SK-N-SH treated with all-trans-retinoic acid at 6 μM for 48 hours (cell line): ENCODE results near the gene DSCAM.

Source experiments
- ATAC-seq: fragments of 200-7000 bp; cut with Tn5 transposase; 3 replicates; pipeline ENCODE4 v1.9.1; 2020; ENCODE audit warnings: mild to moderate bottlenecking, moderate library complexity
- ARNTL ChIP-seq: fragments of 450-650 bp; formaldehyde crosslinking; IDR thresholded peaks from 2 replicates; pipeline ENCODE4 v1.5.0; 2020; ENCODE audit warnings: low read depth, mild to moderate bottlenecking, moderate library complexity, borderline replicate concordance
- BACH2 ChIP-seq: fragments of 250-450 bp; sonication (Bioruptor Pico); IDR thresholded peaks from 2 replicates; pipeline ENCODE4 v1.9.0; 2021; ENCODE audit warnings: mild to moderate bottlenecking, borderline replicate concordance
- ESRRG ChIP-seq: fragments of 250-450 bp; sonication (Bioruptor Pico); IDR thresholded peaks from 2 replicates; pipeline ENCODE4 v1.6.1; 2021; ENCODE audit warnings: mild to moderate bottlenecking
- GLIS3 ChIP-seq: fragments of 250-450 bp; sonication (Bioruptor Pico); IDR thresholded peaks from 2 replicates; pipeline ENCODE4 v1.5.0; 2020; ENCODE audit warnings: mild to moderate bottlenecking, moderate library complexity
- ISL1 ChIP-seq: fragments of 250-450 bp; sonication (Bioruptor Pico); IDR thresholded peaks from 2 replicates; pipeline ENCODE4 v2.1.2; 2022; ENCODE audit warnings: mild to moderate bottlenecking, moderate library complexity
- OSR1 ChIP-seq: fragments of 250-450 bp; sonication (Bioruptor Pico); IDR thresholded peaks from 2 replicates; pipeline ENCODE4 v1.8.0; 2022; ENCODE audit warnings: moderate library complexity, mild to moderate bottlenecking, inconsistent platforms
- PPARA ChIP-seq: fragments of 250-450 bp; sonication (Bioruptor Pico); IDR thresholded peaks from 2 replicates; pipeline ENCODE4 v1.5.0; 2020; ENCODE audit warnings: mild to moderate bottlenecking, borderline replicate concordance
- SNAI2 ChIP-seq: fragments of 250-450 bp; sonication (Bioruptor Pico); IDR thresholded peaks from 2 replicates; pipeline ENCODE4 v1.5.0; 2020; ENCODE audit warnings: mild to moderate bottlenecking, moderate library complexity
- TOX ChIP-seq: fragments of 250-450 bp; sonication (Bioruptor Pico); IDR thresholded peaks from 2 replicates; pipeline ENCODE4 v1.8.0; 2021; ENCODE audit warnings: mild to moderate bottlenecking, moderate library complexity, borderline replicate concordance
- ZC3H10 ChIP-seq: fragments of 250-450 bp; sonication (Bioruptor Pico); IDR thresholded peaks from 2 replicates; pipeline ENCODE4 v1.5.1; 2021; ENCODE audit warnings: mild to moderate bottlenecking, moderate library complexity
- ZFP3 ChIP-seq: fragments of 250-450 bp; sonication (Bioruptor Pico); IDR thresholded peaks from 2 replicates; pipeline ENCODE4 v1.5.0; 2020; ENCODE audit warnings: mild to moderate bottlenecking, moderate library complexity
- ZFP30 ChIP-seq: fragments of 450-650 bp; formaldehyde crosslinking; IDR thresholded peaks from 2 replicates; pipeline ENCODE4 v1.5.0; 2022; ENCODE audit warnings: mild to moderate bottlenecking, moderate library complexity
- ZNF565 ChIP-seq: fragments of 450-650 bp; formaldehyde crosslinking; conservative IDR thresholded peaks from 2 replicates; pipeline ENCODE4 v1.5.0; 2020; ENCODE audit warnings: low read depth, mild to moderate bottlenecking, moderate library complexity
- ZNF70 ChIP-seq: fragments of 450-650 bp; formaldehyde crosslinking; IDR thresholded peaks from 2 replicates; pipeline ENCODE4 v1.5.0; 2020; ENCODE audit warnings: mild to moderate bottlenecking, moderate library complexity
- ZNF8 ChIP-seq: fragments of 450-650 bp; formaldehyde crosslinking; IDR thresholded peaks from 2 replicates; pipeline ENCODE4 v1.5.0; 2020; ENCODE audit warnings: mild to moderate bottlenecking, moderate library complexity
- TF ChIP-seq, protein P1 (sequence below): fragments of 250-450 bp; sonication (Bioruptor Pico); IDR thresholded peaks from 2 replicates; pipeline ENCODE4 v1.8.0; 2021; ENCODE audit warnings: low read depth, mild to moderate bottlenecking, moderate library complexity, borderline replicate concordance
- TF ChIP-seq, protein P2 (sequence below): fragments of 250-450 bp; sonication (Bioruptor Pico); IDR thresholded peaks from 2 replicates; pipeline ENCODE4 v1.5.1; 2020; ENCODE audit warnings: low read depth, mild to moderate bottlenecking, moderate library complexity
- TF ChIP-seq, protein P3 (sequence below): fragments of 250-450 bp; sonication (Bioruptor Pico); IDR thresholded peaks from 2 replicates; pipeline ENCODE4 v1.5.1; 2021; ENCODE audit warnings: mild to moderate bottlenecking, moderate library complexity
- TF ChIP-seq, protein P4 (sequence below): fragments of 250-450 bp; sonication (Bioruptor Pico); IDR thresholded peaks from 2 replicates; pipeline ENCODE4 v1.5.0; 2020; ENCODE audit warnings: mild to moderate bottlenecking, moderate library complexity
- TF ChIP-seq, protein P5 (sequence below): fragments of 250-450 bp; sonication (Bioruptor Pico); IDR thresholded peaks from 2 replicates; pipeline ENCODE4 v1.8.0; 2020; ENCODE audit warnings: mild to moderate bottlenecking, moderate library complexity, borderline replicate concordance

Gene DSCAM

DNA sequence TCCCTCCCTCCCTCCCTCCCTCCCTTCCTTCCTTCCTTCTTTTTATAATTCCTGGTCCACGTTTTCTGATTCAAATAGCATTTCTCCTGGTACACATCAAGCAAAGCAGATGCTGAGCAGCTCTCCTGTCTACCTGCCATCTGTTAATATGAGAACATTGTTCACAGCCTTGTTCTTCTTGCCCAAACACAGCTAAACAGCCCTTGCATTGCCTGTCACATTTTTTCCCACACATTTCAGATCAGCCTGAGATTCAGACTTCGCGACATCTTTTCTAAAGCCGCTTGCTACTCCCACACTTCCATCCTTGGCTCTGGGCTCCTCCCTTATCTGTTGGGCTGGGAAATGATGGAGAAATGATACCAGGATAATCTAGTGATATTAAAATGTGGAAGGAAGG, 779.2 kb downstream of the DSCAM start:
- TF ChIP-seq OSR1 (CRISPR knock-in tag) (no peak), ZFP30 (CRISPR knock-in tag) (no peak), ZC3H10 (CRISPR knock-in tag) (no peak), ARNTL (CRISPR knock-in tag) (no peak), PPARA (no peak), ZFP3 (CRISPR knock-in tag) (no peak), SNAI2 (CRISPR knock-in tag) (no peak), BACH2 (no peak), ESRRG (CRISPR knock-in tag) (no peak), TOX (CRISPR knock-in tag) (no peak), ZNF8 (no peak), GLIS3 (CRISPR knock-in tag) (no peak), ZNF70 (CRISPR knock-in tag) (no peak)
- TF ChIP-seq, protein P1, sequence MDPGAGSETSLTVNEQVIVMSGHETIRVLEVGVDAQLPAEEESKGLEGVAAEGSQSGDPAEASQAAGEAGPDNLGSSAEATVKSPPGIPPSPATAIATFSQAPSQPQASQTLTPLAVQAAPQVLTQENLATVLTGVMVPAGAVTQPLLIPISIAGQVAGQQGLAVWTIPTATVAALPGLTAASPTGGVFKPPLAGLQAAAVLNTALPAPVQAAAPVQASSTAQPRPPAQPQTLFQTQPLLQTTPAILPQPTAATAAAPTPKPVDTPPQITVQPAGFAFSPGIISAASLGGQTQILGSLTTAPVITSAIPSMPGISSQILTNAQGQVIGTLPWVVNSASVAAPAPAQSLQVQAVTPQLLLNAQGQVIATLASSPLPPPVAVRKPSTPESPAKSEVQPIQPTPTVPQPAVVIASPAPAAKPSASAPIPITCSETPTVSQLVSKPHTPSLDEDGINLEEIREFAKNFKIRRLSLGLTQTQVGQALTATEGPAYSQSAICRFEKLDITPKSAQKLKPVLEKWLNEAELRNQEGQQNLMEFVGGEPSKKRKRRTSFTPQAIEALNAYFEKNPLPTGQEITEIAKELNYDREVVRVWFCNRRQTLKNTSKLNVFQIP (CRISPR knock-in tag): no peak
- TF ChIP-seq, protein P2, sequence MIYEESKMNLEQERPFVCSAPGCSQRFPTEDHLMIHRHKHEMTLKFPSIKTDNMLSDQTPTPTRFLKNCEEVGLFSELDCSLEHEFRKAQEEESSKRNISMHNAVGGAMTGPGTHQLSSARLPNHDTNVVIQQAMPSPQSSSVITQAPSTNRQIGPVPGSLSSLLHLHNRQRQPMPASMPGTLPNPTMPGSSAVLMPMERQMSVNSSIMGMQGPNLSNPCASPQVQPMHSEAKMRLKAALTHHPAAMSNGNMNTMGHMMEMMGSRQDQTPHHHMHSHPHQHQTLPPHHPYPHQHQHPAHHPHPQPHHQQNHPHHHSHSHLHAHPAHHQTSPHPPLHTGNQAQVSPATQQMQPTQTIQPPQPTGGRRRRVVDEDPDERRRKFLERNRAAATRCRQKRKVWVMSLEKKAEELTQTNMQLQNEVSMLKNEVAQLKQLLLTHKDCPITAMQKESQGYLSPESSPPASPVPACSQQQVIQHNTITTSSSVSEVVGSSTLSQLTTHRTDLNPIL: no peak
- TF ChIP-seq, protein P3, sequence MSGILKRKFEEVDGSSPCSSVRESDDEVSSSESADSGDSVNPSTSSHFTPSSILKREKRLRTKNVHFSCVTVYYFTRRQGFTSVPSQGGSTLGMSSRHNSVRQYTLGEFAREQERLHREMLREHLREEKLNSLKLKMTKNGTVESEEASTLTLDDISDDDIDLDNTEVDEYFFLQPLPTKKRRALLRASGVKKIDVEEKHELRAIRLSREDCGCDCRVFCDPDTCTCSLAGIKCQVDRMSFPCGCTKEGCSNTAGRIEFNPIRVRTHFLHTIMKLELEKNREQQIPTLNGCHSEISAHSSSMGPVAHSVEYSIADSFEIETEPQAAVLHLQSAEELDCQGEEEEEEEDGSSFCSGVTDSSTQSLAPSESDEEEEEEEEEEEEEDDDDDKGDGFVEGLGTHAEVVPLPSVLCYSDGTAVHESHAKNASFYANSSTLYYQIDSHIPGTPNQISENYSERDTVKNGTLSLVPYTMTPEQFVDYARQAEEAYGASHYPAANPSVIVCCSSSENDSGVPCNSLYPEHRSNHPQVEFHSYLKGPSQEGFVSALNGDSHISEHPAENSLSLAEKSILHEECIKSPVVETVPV (CRISPR knock-in tag): no peak
- TF ChIP-seq, all 23 proteins: peak for 0
- ATAC-seq: no peak

DNA sequence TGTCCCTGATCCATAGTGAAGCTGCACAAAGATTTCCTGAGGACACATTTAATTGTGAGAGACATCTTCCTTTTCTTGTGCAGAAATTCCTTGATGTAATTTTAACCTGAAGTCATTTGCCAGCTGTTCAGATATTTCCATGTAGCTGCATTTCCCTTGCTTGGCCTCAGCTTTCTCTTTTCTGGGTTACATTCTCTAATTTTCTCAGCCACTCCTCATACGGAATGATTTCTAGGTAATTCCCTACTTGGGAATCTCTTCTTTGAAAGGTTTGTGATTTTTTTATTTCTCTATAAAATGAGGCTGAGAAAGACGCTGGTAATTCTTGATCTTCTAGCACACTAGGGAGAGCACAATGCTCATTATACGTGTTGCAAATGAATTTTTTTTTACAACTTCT, 780.7 kb downstream of the DSCAM start:
- TF ChIP-seq, protein P4, sequence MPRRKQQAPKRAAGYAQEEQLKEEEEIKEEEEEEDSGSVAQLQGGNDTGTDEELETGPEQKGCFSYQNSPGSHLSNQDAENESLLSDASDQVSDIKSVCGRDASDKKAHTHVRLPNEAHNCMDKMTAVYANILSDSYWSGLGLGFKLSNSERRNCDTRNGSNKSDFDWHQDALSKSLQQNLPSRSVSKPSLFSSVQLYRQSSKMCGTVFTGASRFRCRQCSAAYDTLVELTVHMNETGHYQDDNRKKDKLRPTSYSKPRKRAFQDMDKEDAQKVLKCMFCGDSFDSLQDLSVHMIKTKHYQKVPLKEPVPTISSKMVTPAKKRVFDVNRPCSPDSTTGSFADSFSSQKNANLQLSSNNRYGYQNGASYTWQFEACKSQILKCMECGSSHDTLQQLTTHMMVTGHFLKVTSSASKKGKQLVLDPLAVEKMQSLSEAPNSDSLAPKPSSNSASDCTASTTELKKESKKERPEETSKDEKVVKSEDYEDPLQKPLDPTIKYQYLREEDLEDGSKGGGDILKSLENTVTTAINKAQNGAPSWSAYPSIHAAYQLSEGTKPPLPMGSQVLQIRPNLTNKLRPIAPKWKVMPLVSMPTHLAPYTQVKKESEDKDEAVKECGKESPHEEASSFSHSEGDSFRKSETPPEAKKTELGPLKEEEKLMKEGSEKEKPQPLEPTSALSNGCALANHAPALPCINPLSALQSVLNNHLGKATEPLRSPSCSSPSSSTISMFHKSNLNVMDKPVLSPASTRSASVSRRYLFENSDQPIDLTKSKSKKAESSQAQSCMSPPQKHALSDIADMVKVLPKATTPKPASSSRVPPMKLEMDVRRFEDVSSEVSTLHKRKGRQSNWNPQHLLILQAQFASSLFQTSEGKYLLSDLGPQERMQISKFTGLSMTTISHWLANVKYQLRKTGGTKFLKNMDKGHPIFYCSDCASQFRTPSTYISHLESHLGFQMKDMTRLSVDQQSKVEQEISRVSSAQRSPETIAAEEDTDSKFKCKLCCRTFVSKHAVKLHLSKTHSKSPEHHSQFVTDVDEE: no peak
- TF ChIP-seq ZC3H10 (CRISPR knock-in tag) (no peak), ZFP30 (CRISPR knock-in tag) (no peak), ISL1 (CRISPR knock-in tag) (no peak), OSR1 (CRISPR knock-in tag) (no peak), BACH2 (no peak), ESRRG (CRISPR knock-in tag) (no peak), SNAI2 (CRISPR knock-in tag) (no peak), ARNTL (CRISPR knock-in tag) (no peak)
- TF ChIP-seq, protein P1 (CRISPR knock-in tag): no peak
- TF ChIP-seq, protein P5, sequence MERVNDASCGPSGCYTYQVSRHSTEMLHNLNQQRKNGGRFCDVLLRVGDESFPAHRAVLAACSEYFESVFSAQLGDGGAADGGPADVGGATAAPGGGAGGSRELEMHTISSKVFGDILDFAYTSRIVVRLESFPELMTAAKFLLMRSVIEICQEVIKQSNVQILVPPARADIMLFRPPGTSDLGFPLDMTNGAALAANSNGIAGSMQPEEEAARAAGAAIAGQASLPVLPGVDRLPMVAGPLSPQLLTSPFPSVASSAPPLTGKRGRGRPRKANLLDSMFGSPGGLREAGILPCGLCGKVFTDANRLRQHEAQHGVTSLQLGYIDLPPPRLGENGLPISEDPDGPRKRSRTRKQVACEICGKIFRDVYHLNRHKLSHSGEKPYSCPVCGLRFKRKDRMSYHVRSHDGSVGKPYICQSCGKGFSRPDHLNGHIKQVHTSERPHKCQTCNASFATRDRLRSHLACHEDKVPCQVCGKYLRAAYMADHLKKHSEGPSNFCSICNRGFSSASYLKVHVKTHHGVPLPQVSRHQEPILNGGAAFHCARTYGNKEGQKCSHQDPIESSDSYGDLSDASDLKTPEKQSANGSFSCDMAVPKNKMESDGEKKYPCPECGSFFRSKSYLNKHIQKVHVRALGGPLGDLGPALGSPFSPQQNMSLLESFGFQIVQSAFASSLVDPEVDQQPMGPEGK (CRISPR knock-in tag): no peak
- no peak for ATAC-seq

DNA sequence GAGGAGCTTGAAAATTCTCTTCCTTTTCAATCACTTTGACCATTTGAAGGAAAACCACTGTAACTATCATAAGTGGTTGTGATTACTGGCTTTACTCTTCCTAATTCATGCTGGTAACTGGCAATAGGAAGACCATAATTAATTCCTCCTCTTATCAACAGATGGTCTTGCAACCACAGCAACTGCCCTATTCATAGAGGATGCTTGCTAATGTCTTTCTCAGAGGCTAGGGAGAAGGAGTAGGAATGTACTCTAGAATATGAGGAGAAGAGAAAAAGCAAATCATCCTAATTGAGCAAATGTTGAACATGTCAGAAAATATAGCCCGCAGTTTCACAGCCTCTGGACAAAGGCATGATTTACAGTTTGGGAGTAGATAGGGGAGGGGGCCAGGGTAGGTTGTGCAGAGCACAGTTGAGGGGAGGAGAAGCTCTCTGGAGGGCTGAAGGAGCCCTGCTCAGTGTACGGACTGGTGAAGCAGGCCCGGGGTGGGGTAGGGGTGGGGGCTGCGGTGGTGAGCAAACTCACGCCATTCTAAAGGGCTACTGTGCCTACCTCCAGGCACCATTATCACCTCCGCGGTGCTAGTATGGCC, 786.8 kb downstream of the DSCAM start:
- no peak for ATAC-seq
- no peak for TF ChIP-seq ESRRG (CRISPR knock-in tag)
- no peak for TF ChIP-seq BACH2
- TF ChIP-seq, protein P2: no peak
- TF ChIP-seq ZNF565 (CRISPR knock-in tag): no peak
- TF ChIP-seq GLIS3 (CRISPR knock-in tag): no peak
- TF ChIP-seq ZFP3 (CRISPR knock-in tag): no peak
- TF ChIP-seq PPARA: no peak
- TF ChIP-seq TOX (CRISPR knock-in tag): no peak
- TF ChIP-seq, protein P4: no peak
